SJSA1 (cell line): Measurements from ENCODE around the gene PPP2R2B. TPM values are rescaled to one million over a fixed set of nuclear protein-coding genes. Genes with fewer than 3 reads are reported as not detected.
A peak's percentile ranks its signal among the peaks of the same experiment; 100 is the strongest.

Experiments
- DNase-seq, 2 experiments: peaks; one replicate each; pipeline ENCODE4 v3.0.0-alpha.2; 2015 to 2020; ENCODE audit warnings: low spot score in 2 of 2, low read depth in 1 of 2
- H3K27ac ChIP-seq: fragments of 250-450 bp; sonication (Bioruptor Pico); 2 replicates; pipeline ENCODE4 v1.5.1; 2020; ENCODE audit warnings: mild to moderate bottlenecking, moderate library complexity
- H3K27me3 ChIP-seq: fragments of 250-450 bp; sonication (Bioruptor Pico); replicated peaks from 2 replicates; pipeline ENCODE4 v1.5.1; 2020; ENCODE audit warnings: mild to moderate bottlenecking, moderate library complexity
- H3K36me3 ChIP-seq: fragments of 250-450 bp; sonication (Bioruptor Pico); 2 replicates; pipeline ENCODE4 v1.5.1; 2020; ENCODE audit warnings: mild to moderate bottlenecking
- H3K4me1 ChIP-seq: fragments of 250-450 bp; sonication (Bioruptor Pico); replicated peaks from 2 replicates; pipeline ENCODE4 v1.6.1; 2021; ENCODE audit warnings: mild to moderate bottlenecking
- H3K4me3 ChIP-seq: fragments of 250-450 bp; sonication (Bioruptor Pico); 2 replicates; pipeline ENCODE4 v1.5.1; 2020; ENCODE audit warnings: mild to moderate bottlenecking
- H3K9me3 ChIP-seq: fragments of 250-450 bp; sonication (Bioruptor Pico); replicated peaks from 2 replicates; pipeline ENCODE4 v1.5.1; 2020; ENCODE audit warnings: mild to moderate bottlenecking
- total RNA-seq: library from RNA; depleted of rRNA; stranded (reverse); fragments of >200 nt; shearing (Covaris generic); gene quantifications from 2 replicates; pipeline ENCODE4 v1.2.3, GENCODE V29; 2014

The PPP2R2B gene
- total RNA-seq, 1 experiment from 2014 or later = 0.13 TPM

DNA sequence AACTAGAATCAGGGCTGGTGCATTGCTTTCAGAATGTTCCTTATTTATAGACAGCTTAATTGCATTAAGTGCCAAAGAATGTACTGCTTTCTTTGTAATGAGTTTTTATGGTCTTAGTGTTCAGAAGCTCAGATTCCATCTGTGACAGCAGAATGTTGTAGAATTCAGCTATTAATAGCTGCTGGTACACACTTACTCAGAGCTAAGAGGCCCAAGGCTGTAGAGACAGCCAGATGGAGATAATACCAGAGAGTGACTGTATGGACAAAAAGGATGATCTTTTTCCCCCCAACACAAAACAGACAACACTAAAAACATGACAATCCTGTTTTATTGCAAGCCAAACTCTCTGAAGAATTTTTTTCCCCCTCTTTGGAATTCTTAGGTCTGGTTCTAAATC lies 50.2 kb downstream of the PPP2R2B start:
- H3K36me3 ChIP-seq = no peaks in the 10 kb centered on the region
- no peak overlapping the region for H3K4me3 ChIP-seq

DNA sequence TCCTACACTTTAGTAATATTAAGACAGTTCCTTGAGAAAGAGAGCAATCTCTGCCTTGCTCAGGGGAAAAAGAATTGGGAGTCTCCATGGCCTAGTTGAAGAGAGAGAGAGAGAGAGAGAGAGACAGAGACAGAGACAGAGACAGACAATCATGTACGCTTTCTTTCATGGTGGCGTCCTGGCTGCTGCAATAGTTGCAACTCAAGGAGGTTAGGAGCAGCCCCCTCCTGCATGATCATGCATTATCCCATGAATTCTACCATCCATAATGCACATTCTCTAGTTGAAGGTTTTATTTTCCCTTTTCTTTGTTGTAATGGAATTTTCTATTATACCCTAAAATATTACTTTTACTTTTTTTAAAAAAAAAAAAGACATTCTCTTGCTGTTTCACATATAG lies 50.7 kb downstream of the PPP2R2B start:
- Histone ChIP-seq H3K9me3 (no peaks in the 10 kb centered on the region), H3K4me1 (no peaks in the 10 kb centered on the region), H3K27me3 (no peaks in the 10 kb centered on the region), H3K27ac (no peak overlapping the region), H3K36me3 (no peaks in the 10 kb centered on the region), H3K4me3 (no peak overlapping the region)
- DNase-seq = no peak

More for the DNA sequence above, 50.2 kb downstream of the PPP2R2B start:
- no peak for DNase-seq
- Histone ChIP-seq H3K4me1 (no peaks in the 10 kb centered on the region), H3K27me3 (no peaks in the 10 kb centered on the region), H3K9me3 (no peaks in the 10 kb centered on the region), H3K27ac (no peak overlapping the region)

GRCh38 chr5:146825033-146825432 lies 53.5 kb downstream of the PPP2R2B start:
- Histone ChIP-seq H3K27ac (no peak overlapping the region), H3K36me3 (no peaks in the 10 kb centered on the region), H3K4me1 (no peaks in the 10 kb centered on the region), H3K4me3 (no peak overlapping the region), H3K9me3 (no peaks in the 10 kb centered on the region), H3K27me3 (no peaks in the 10 kb centered on the region)
- peak in 1 of 2 experiments; percentile 14 for DNase-seq

DNA sequence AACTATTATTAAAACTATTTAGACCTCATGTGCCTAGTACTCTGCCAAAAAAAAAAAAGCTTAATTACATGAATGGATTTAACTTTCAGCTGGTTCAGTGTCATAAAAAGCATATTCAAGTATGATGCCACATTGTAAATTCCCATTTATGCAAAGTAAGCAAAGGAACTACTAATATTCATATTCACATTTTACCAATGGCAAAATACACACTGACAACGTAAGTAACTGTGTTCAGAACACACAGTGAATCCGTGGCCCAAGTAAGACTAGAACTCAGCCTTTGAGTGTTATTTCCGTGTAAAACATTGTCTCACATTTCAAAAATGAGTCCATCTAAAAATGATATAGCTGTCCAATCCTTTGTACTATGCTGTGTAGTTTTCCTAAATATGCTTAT lies 56.8 kb downstream of the PPP2R2B start:
- Histone ChIP-seq H3K27me3 (no peaks in the 10 kb centered on the region; the same call in 1 of the 2 replicates), H3K9me3 (0 out of 2 replicates have a peak, but pooled peaks cover 2% of the 10 kb centered on the region), H3K27ac (no peak overlapping the region), H3K36me3 (no peaks in the 10 kb centered on the region), H3K4me3 (no peak overlapping the region), H3K4me1 (no peaks in the 10 kb centered on the region)
- DNase-seq = no peak

DNA sequence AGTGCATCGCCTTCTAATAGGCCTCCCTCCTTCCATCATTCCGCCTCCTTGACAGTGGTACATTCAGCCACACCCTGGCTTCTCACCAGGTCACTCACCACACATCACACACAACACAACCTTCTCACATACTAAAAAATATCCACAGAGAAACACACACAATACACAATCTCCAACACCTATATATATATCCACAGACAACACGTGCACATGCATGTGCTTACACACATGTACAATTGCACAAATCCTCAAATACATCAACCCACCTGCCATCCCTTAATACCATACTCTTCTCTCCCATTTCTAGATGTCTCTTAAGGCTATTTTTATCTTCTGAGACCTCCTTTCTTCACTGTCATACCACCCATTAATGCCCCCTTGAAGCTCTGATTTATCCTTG lies 57.6 kb downstream of the PPP2R2B start:
- no peak for DNase-seq
- Histone ChIP-seq H3K9me3 (0 out of 2 replicates have a peak, but pooled peaks cover 2% of the 10 kb centered on the region), H3K4me3 (no peak overlapping the region), H3K27me3 (no peaks in the 10 kb centered on the region; the same call in 1 of the 2 replicates), H3K27ac (no peak overlapping the region), H3K36me3 (no peaks in the 10 kb centered on the region), H3K4me1 (no peaks in the 10 kb centered on the region)

GRCh38 chr5:146818822-146819221 lies 59.7 kb downstream of the PPP2R2B start:
- no peak for DNase-seq
- Histone ChIP-seq H3K27me3 (no peaks in the 10 kb centered on the region; the same call in 1 of the 2 replicates), H3K9me3 (0 out of 2 replicates have a peak, but pooled peaks cover 2% of the 10 kb centered on the region), H3K4me1 (no peaks in the 10 kb centered on the region), H3K36me3 (no peaks in the 10 kb centered on the region), H3K4me3 (no peak overlapping the region), H3K27ac (no peak overlapping the region)

- Histone ChIP-seq H3K27me3 (no peaks in the 10 kb centered on the region; the same call in 1 of the 2 replicates), H3K9me3 (0 out of 2 replicates have a peak, but pooled peaks cover 2% of the 10 kb centered on the region), H3K36me3 (no peaks in the 10 kb centered on the region), H3K4me1 (no peaks in the 10 kb centered on the region), H3K4me3 (no peak overlapping the region), H3K27ac (no peak overlapping the region)
- DNase-seq = no peak
Measured at GRCh38 chr5:146817973-146818372, 60.6 kb downstream of the PPP2R2B start.

DNA sequence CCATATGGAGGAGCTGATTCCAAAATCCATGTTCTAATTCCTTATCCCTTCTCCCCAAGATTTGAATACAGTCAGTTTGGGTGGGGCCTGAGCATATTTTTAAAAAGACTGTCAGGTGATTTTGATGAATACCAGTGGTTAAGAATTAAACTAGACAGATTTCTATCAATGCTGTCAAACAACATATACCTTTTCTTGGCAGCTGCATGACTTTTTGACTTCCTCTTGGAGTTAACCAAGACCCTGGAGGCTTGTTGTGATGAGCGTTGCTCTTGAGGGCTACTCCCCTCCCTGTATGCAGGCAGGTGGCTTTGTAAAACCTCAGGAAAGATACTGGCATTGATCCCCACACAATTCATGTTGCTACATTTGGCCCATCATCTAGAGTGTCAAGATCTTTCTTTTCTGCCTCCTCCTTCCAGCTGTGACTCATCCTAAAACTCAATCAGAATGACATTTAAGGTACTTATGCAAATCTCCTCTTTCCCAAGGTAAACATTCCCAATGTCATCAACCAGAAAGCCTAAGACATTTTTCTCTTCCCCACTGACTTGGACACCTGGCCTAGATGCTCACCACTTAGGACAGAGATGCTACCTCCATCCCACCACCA lies 61.7 kb downstream of the PPP2R2B start:
- H3K4me1 ChIP-seq = no peaks in the 10 kb centered on the region
- H3K4me3 ChIP-seq = no peak overlapping the region
- DNase-seq = no peak
- no peak overlapping the region for H3K27ac ChIP-seq
- no peaks in the 10 kb centered on the region for H3K36me3 ChIP-seq
- 0 out of 2 replicates have a peak, but pooled peaks cover 2% of the 10 kb centered on the region for H3K9me3 ChIP-seq
- H3K27me3 ChIP-seq = no peaks in the 10 kb centered on the region; the same call in 1 of the 2 replicates

- no peaks in the 10 kb centered on the region for H3K36me3 ChIP-seq
- H3K27ac ChIP-seq = no peak overlapping the region
- no peak overlapping the region for H3K4me3 ChIP-seq
- H3K4me1 ChIP-seq = no peaks in the 10 kb centered on the region
- no peaks in the 10 kb centered on the region; the same call in 1 of the 2 replicates for H3K27me3 ChIP-seq
- H3K9me3 ChIP-seq = 0 out of 2 replicates have a peak, but pooled peaks cover 2% of the 10 kb centered on the region
- DNase-seq = no peak
Measured at GRCh38 chr5:146815411-146815810, 63.1 kb downstream of the PPP2R2B start.

DNA sequence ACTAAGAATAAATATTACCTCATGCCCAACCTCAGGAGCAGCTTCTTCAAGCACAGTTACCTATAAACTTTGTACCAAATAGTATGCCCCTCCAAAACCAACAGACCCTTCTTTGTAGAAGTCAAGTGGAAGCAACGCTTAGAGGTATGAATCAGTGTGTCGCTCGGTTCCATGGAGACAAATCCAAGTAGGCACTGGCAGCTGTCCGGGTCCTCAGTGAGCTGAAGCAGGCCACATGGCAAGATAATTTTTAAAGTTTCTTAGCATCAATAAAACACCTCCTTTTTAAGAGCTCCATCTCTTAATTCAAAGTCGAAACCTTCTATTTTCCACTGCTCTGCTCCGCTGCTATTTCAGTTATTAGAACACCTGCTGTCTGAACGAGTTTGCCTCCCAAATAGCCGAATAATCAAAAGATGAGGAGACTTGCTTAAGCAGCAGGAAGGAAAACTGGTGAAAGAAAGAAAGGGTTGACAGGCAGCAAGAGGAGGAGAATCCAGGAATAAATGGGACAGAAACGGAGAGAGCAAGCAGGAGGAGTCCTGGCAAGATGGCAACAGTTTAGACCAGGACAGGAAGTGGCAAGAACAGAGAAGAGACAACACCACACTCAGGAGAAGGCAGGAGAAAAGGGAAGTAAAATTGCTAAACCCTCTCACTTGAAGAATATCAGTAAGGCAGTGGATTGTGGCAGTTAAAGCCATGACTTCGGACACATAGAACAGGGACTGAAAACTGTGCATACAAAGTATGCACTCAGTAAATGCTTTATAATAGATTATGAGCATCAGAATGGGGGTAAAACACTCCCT lies 65.0 kb downstream of the PPP2R2B start:
- no peaks in the 10 kb centered on the region for H3K4me1 ChIP-seq
- H3K36me3 ChIP-seq = no peaks in the 10 kb centered on the region
- no peaks in the 10 kb centered on the region for H3K27me3 ChIP-seq
- H3K4me3 ChIP-seq = no peak overlapping the region
- no peak for DNase-seq
- H3K27ac ChIP-seq = no peak overlapping the region
- H3K9me3 ChIP-seq = no peaks in the 10 kb centered on the region

DNA sequence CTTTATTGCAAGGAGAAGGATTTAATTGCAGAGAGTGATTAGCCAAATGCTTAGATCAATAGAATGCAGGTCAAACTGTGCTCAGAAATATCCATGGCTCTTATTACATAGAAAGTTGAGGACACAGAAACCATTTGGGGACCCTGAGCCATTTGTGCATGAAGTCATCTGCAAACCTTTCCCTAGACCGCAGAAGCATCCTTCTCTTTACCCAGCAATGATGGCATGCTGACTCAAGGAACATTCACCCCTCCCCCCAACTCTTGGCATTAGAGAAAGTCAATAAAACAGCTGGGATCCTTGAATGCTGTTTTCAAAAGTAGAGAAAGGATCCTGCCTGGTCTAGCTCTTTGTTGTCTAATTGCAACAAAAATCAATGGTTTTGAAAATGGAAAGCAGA lies 73.5 kb downstream of the PPP2R2B start:
- no peak overlapping the region for H3K4me3 ChIP-seq
- H3K36me3 ChIP-seq = no peaks in the 10 kb centered on the region
- DNase-seq = no peak

DNA sequence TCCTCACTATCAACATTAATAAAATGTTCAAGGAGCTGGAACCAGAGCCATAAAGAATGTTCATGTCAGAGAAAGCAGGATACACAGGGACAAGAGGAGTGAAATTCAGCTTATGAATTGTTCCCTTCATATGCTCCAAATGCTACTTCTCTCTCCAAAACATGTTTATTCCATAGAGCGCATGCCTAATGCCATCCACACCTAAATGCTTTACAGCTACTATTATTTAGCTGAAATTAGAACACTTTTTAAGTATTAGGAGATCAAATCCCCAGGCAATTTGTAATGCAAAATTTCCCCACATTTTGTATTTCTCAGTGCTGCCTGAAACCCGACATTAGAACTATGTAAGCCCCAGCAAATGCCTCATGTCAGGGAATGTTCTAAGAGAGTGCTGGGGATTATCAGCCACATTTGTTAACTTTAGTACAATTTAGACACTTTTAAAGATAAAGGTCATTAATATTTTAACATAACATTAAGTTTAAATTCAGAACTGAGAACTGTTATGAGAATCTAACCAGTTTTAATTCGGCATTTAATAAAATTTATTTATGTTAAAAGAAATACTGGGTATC lies 75.5 kb downstream of the PPP2R2B start:
- no peaks in the 10 kb centered on the region for H3K4me1 ChIP-seq
- DNase-seq = no peak
- no peaks in the 10 kb centered on the region for H3K36me3 ChIP-seq
- H3K27me3 ChIP-seq = peaks cover 40% of the 10 kb centered on the region
- no peak overlapping the region for H3K27ac ChIP-seq
- H3K9me3 ChIP-seq = no peaks in the 10 kb centered on the region
- H3K4me3 ChIP-seq = no peak overlapping the region

More for the DNA sequence above, 73.5 kb downstream of the PPP2R2B start:
- peaks cover 32% of the 10 kb centered on the region for H3K27me3 ChIP-seq
- H3K9me3 ChIP-seq = no peaks in the 10 kb centered on the region
- H3K4me1 ChIP-seq = no peaks in the 10 kb centered on the region
- no peak overlapping the region for H3K27ac ChIP-seq

DNA sequence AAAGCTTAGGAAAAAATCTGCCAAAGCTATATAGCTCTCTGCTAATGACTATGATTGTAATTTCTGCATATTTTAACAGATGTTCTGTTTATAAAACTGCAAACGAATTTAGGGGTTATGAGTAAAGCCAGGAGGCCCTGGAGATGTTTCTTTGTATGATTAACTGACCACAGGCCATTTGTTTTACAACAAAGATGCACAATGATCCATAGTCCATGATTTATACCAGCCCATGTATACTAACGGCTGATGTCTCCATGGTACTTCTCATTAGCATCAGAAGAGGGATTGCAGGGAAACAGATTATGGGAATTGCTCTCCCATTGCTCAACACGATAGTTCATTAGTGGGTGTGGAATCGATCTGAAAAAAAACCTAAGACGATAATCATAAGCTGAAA lies 78.9 kb downstream of the PPP2R2B start:
- H3K27me3 ChIP-seq = peaks cover 31% of the 10 kb centered on the region
- no peaks in the 10 kb centered on the region for H3K9me3 ChIP-seq
- H3K27ac ChIP-seq = no peak overlapping the region
- no peaks in the 10 kb centered on the region for H3K4me1 ChIP-seq
- no peaks in the 10 kb centered on the region for H3K36me3 ChIP-seq
- DNase-seq = no peak
- H3K4me3 ChIP-seq = no peak overlapping the region

DNA sequence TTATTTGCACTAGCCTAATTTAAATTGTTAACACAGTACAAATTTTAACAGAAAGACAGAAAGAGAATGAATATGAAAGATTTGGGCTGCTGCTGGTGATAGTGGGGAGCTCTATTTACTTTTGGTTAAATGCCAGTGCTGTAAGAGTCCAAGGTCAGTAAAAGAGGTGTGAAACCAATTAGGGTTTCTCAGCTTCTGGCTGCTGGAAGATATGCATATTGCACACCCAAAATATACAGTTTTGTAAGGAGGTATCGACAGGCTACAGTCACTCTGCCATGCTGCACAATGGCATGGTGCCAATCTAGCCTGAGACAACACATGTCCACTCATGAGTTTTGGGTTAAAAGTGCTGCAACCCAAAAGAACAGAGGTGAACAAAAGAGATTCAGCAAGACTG lies 79.3 kb downstream of the PPP2R2B start:
- Histone ChIP-seq H3K27me3 (peaks cover 31% of the 10 kb centered on the region), H3K27ac (no peak overlapping the region), H3K4me1 (no peaks in the 10 kb centered on the region), H3K4me3 (no peak overlapping the region), H3K9me3 (no peaks in the 10 kb centered on the region), H3K36me3 (no peaks in the 10 kb centered on the region)
- no peak for DNase-seq
